Epithelial cell of prostate (primary cell): ENCODE results near the gene HSF2BP.
"Not testable (repeated sequence)": the region's sequence is repeated elsewhere in the genome, so short reads cannot be mapped to it uniquely, and the experiment has no call there.

ENCODE experiments used
- DNase-seq: peaks from one replicate; pipeline ENCODE4 v3.0.0-alpha.2; 2011; ENCODE audit warnings: low read depth, low spot score
- H3K27ac ChIP-seq: fragments of 450-650 bp; 2 replicates; pipeline ENCODE4 v1.5.1; 2017; ENCODE audit warnings: mild to moderate bottlenecking

HSF2BP gene

GRCh38 chr21:43602266-43603232 lies 56.7 kb downstream of the HSF2BP start:
- H3K27ac ChIP-seq: peak overlapping the region; percentile 94
- DNase-seq: no peak

GRCh38 chr21:43600642-43601402 lies 58.5 kb downstream of the HSF2BP start:
- peak overlapping the region; percentile 94 for H3K27ac ChIP-seq
- DNase-seq: peak; percentile 53

DNA sequence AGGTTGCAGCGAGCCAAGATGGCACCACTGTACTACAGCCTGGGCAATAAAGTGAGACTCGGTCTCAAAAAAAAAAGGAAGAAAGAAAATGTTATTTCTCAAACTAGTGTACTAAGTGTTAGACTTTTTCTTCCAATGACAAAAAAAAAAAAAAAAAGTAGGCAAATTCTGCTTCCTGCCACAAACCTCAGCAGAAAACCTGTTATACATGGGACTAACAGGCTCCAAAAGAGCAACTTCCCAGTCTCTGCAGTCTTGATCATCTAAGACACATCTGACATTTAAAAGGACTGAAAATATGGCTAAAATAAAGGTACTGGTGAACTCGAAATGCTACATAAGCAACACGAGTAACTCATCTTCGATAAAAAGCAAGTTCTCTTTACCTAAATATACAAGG lies 59.6 kb downstream of the HSF2BP start:
- peak overlapping the region; percentile 94 for H3K27ac ChIP-seq
- no peak for DNase-seq

GRCh38 chr21:43598416-43599120 lies 60.7 kb downstream of the HSF2BP start:
- no peak for DNase-seq
- H3K27ac ChIP-seq: peak overlapping the region; percentile 94

- DNase-seq: no peak
- H3K27ac ChIP-seq: peak overlapping the region; percentile 94
Measured at GRCh38 chr21:43597540-43598250, 61.6 kb downstream of the HSF2BP start.

GRCh38 chr21:43597052-43597451 lies 62.2 kb downstream of the HSF2BP start:
- peak; percentile 45 for DNase-seq

GRCh38 chr21:43596616-43597015 lies 62.7 kb downstream of the HSF2BP start:
- DNase-seq: no peak
- peak overlapping the region; percentile 94 for H3K27ac ChIP-seq

More at GRCh38 chr21:43597052-43597451, 62.2 kb downstream of the HSF2BP start:
- peak overlapping the region; percentile 94 for H3K27ac ChIP-seq

- peak overlapping the region; percentile 94 for H3K27ac ChIP-seq
- DNase-seq: not testable (repeated sequence)
Measured at GRCh38 chr21:43595769-43596168, 63.5 kb downstream of the HSF2BP start.

DNA sequence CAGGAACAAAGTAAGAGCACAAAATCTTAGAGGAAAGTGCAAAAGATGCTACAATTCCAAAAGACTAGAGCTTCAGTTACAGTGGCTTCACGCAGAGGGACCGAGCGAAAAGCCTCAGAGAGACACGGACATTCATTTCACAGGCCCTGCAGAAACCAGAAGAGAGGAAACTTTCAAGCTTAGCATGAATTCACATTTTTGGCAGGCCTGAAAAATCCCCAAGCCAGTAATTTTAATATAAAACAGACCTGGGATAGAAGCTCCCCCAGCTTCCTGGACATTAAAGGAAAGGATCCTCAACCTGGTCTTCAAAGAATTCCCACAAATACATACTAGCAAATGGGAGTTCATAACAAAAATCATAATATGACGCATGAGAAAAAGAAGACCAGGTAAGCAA lies 66.2 kb downstream of the HSF2BP start:
- H3K27ac ChIP-seq: no peak overlapping the region

DNA sequence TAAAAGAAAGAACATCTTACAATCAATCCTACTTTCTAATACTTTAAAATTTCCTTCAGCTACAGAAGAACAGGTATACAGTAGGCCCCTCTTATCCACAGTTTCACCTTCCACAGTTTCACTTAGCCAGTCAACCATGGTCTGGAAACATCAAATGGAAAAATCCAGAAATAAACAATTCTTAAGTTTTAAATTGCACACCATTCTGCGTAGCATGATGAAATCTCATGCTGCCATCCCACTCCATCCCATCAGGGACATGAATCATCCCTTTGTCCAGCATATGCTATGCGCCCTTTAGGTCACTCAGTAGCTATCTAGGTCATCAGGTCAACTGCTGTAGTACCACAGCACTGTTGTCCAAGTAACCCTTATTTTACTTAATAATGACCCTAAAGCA lies 67.7 kb downstream of the HSF2BP start:
- DNase-seq: no peak
- peak overlapping the region; percentile 99 for H3K27ac ChIP-seq

More for the DNA sequence above, 66.2 kb downstream of the HSF2BP start:
- no peak for DNase-seq

DNA sequence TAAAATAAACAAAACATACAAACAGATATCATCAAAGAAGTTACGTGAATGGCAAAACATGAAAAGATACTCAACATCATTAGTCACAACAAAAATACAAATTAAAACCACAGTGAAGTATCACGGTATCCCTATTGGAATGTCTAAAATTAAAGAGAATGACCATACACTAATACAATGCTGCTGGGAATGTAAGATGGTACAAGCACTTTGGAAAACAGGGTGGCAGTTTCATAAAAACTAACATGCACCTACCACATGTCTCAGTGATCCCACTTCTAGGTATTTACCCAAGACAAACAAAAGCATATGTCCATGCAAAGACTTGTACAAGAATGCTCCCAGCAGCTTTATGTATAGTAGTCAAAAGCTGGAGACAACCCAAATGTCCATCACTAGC lies 69.1 kb downstream of the HSF2BP start:
- peak; percentile 97 for DNase-seq
- peak overlapping the region; percentile 99 for H3K27ac ChIP-seq

DNA sequence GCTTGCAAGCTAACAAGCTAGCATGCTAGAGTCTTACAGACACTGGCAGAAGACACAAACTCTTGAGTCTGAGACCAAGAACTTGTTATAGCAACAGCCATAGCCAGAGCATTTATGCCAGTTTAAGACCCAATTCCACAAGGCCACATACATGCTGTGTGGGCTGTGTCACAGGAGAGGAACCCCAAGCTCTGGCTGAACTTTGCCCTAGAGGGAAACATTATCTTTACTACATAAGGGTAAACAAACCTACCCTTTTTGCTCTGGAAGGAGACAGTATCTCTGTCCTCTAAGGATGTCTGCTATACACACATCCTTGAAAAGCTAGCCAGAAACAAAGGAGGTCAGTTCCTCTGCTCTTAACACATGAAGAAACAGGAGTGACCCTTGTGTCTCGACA lies 70.3 kb downstream of the HSF2BP start:
- peak overlapping the region; percentile 99 for H3K27ac ChIP-seq

DNA sequence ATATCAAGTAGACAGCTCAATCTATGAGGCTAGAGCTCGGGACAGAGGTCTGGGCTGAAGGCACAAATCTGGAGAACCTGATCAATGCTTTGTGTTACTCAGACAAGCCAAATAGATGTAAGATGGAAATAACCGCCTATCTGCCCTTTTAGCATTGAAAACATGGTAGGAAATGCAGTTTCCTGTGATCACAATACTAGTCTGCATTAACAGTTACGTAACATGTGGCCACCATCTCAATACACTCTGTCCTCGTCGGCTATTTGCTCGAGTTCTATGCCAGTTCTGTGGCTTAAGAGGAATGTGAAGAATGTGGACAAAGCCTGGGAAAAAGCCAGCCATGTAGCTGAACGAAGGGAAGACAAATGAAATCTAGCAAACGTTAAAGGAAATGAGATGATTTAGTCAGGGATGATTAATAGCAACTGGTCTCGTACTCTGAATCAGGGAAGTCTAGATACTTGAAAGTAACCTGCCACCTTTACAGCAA lies 73.3 kb downstream of the HSF2BP start:
- DNase-seq: peak; percentile 98
- H3K27ac ChIP-seq: peak overlapping the region; percentile 99

More for the DNA sequence above, 70.3 kb downstream of the HSF2BP start:
- no peak for DNase-seq

GRCh38 chr21:43585514-43585913 lies 73.8 kb downstream of the HSF2BP start:
- peak overlapping the region; percentile 99 for H3K27ac ChIP-seq
- DNase-seq: no peak

DNA sequence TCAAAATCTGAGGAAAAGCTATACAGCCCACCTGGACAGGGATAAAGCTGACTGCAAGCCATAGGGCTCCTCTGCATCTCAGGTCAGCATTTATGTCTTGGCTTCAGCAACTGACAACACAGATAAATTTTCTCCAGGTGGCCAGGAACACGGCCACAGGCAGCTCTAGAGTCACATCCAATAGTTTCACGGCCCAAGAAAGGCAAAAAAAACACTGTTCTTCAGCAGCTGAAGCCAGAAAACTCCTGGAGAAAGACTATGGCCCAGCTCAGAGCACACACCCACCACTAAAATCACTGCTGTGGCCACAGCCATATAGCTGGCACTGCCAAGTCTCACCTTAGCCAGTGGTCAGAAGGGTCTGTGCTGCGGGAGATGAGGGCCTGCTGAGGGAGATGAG lies 77.8 kb downstream of the HSF2BP start:
- H3K27ac ChIP-seq: no peak overlapping the region
- no peak for DNase-seq

- H3K27ac ChIP-seq: no peak overlapping the region
- DNase-seq: no peak
Measured at GRCh38 chr21:43578677-43579303, 80.5 kb downstream of the HSF2BP start.

GRCh38 chr21:43575473-43575844 lies 83.8 kb downstream of the HSF2BP start:
- no peak for DNase-seq
- no peak overlapping the region for H3K27ac ChIP-seq

- no peak overlapping the region for H3K27ac ChIP-seq
Measured at GRCh38 chr21:43574741-43575472, 84.4 kb downstream of the HSF2BP start.

DNA sequence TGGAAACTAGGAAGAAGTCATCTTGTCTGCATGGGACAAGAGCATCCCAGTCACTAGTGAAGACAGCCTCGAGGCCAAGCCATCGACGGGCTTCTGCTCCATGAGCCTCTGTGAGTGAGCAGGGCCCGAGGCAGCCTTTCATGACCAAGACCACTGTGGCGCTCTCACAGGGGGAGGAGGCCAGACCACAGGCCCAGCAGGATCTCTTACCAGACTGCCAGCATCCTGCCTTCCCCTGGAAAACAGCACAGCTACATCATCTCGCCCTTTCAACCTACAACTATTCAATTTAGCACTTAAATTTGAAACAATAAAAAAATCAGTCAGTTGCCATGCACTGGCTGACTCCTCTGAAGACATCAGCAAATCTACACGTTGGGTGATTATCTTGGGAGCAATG lies 85.4 kb downstream of the HSF2BP start:
- DNase-seq: no peak
- no peak overlapping the region for H3K27ac ChIP-seq

More at GRCh38 chr21:43574741-43575472, 84.4 kb downstream of the HSF2BP start:
- no peak for DNase-seq
